HL-60/S4 (cell line): ENCODE measurements around the gene MECP2.

Source experiments
- in situ Hi-C: fragments of 300-500 bp; cut with MboI; formaldehyde crosslinking; loops from 2 replicates; pipeline ENCODE4 v1.14.3; 2022; ENCODE audit warnings: low sequenced_read_pairs

The MECP2 gene

DNA sequence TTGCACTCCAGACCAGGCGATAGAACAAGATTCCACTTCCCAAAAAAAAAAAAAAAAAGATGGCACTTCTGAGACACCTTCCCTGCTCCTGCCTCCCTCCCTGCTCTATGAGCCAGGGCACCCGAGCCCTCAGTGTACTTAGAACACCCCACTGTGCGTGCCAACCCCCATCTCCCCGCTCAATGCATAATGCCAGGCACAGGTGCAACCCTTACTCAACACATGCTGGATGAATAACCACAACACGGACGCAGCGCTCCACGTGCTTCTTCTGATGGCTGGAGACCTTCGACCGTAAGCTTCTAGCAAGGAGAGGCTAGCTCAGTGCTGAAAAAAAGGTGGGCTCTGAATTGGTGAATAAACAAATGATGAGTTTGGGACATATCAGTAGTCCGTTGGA is 57.9 kb downstream of the MECP2 start:
- in situ Hi-C loops: no loop called here

DNA sequence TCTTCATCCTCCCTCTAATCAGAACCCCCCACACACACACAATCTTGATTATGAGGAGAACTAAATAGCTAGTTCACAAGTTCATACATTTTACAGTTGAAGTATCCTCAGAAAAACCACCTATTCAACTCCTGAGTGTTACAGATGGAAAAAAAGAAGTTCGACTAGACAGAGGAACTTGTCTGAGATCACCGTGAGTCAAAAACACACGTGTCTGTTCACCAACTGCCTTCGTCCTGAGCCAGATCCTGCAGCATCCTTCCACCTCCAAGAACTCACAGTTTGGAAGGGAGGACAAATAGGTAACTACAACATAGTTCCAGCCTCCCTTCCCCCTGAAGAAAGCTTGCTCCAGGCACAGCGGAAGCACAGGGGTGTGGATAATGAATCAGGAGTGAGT is 58.9 kb downstream of the MECP2 start:
- in situ Hi-C loops: no loop called here

GRCh38 chrX:154037754-154038153 is 59.8 kb downstream of the MECP2 start:
- in situ Hi-C loops: no loop called here

GRCh38 chrX:154036513-154036912 is 61.0 kb downstream of the MECP2 start:
- in situ Hi-C loops: no loop called here

- in situ Hi-C loops: no loop called here
Observed at GRCh38 chrX:154033848-154034247, 63.7 kb downstream of the MECP2 start.

GRCh38 chrX:154032653-154033052 is 64.9 kb downstream of the MECP2 start:
- in situ Hi-C loops: no loop called here

DNA sequence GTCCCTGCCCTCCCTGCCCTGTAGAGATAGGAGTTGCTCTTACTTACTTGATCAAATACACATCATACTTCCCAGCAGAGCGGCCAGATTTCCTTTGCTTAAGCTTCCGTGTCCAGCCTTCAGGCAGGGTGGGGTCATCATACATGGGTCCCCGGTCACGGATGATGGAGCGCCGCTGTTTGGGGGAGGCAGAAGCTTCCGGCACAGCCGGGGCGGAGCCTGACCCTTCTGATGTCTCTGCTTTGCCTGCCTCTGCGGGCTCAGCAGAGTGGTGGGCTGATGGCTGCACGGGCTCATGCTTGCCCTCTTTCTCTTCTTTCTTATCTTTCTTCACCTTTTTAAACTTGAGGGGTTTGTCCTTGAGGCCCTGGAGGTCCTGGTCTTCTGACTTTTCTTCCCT is 65.4 kb downstream of the MECP2 start:
- in situ Hi-C loops: no loop called here

DNA sequence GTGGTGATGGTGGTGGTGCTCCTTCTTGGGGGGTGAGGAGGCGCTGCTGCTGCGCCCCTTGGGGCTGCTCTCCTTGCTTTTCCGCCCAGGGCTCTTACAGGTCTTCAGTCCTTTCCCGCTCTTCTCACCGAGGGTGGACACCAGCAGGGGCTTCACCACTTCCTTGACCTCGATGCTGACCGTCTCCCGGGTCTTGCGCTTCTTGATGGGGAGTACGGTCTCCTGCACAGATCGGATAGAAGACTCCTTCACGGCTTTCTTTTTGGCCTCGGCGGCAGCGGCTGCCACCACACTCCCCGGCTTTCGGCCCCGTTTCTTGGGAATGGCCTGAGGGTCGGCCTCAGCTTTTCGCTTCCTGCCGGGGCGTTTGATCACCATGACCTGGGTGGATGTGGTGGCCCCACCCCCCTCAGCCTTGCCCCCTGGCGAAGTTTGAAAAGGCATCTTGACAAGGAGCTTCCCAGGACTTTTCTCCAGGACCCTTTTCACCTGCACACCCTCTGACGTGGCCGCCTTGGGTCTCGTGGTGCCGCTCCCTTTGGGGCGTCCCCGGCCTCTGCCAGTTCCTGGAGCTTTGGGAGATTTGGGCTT is 66.7 kb downstream of the MECP2 start:
- in situ Hi-C loops: no loop called here

DNA sequence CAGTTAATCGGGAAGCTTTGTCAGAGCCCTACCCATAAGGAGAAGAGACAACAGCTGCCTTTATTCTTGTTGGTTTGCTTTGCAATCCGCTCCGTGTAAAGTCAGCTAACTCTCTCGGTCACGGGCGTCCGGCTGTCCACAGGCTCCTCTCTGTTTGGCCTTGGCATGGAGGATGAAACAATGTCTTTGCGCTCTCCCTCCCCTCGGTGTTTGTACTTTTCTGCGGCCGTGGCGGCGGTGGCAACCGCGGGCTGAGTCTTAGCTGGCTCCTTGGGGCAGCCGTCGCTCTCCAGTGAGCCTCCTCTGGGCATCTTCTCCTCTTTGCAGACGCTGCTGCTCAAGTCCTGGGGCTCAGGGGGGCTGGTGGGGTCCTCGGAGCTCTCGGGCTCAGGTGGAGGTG is 67.3 kb downstream of the MECP2 start:
- in situ Hi-C loops: no loop called here

GRCh38 chrX:154029439-154029838 is 68.1 kb downstream of the MECP2 start:
- in situ Hi-C loops: no loop called here

DNA sequence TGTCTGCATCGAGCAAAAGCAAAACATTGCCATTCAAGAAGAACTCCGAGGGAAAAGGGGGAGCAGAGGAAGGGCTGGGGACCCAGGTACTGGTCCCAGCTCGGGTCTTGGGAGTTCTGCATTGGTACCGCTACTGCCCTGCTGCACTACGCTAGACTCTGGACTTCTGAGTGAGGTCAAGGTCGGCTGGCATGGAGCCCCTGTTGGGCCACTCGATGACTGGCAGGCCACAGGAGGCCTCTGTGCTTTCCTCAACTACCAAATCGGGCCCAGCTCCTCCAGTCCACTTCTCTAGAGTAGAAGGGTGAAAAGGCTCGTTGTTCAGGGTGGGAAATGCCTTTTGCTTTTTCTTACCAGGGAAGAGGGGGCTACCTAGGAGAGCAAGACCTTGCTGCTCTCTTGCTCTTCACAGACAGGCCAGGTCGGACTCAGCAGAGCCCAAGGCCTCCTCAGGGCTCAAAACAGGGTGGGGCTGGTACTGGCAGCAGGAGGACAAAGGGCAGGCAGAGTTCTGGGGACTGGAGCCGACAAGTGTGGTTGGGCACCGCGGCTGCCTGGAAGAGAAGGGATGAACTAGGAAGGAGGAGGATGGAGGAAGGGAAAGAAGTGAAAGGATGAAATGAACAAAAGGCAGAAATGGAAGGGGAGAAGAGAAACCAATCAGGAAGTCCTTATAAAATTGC is 68.9 kb downstream of the MECP2 start:
- in situ Hi-C loops: no loop called here

- in situ Hi-C loops: no loop called here
Observed at GRCh38 chrX:154027986-154028385, 69.5 kb downstream of the MECP2 start.

GRCh38 chrX:154027022-154027402 is 70.5 kb downstream of the MECP2 start:
- in situ Hi-C loops: no loop called here

DNA sequence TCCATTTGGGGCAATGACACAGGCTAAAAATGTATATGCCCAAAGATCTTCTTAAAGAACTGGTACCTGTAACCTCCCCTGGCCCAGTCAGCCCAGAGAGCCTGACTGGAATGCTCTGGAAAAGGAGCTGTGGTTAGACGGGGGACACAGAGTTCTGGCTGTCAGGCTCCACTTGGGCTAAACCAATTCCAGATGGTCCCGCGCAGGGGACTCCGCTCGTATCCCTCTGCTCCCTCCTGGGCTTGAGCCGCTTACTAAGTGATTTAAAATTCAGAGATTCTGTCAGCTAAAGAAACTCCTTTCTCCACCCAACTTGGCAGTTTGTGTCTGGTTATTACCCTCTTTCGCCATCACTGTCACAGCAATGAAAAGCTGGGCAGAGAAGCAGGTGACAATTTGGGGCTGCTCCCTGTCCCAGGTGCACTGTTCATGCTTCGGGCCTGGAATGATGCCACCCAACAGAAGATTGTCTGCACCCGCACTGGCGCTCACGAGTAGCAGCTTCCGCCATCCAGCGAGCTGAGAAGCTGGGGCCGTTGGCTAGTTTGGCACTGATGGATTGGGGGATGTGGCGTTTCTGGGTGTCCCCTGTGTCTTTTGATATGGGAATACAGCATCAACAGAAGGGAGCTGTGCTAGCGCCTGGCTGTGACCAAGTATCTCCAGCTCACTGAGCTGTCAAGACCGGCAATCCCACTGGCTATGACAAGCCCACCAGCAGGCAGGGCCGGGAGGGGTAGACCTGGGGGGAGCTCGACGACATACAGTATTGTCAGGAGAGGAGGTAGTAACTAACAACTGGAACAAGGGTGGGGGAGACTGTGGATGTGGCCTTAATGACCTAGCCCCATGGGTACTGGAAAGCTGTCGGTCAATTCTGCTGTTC is 71.1 kb downstream of the MECP2 start:
- in situ Hi-C loops: no loop called here

DNA sequence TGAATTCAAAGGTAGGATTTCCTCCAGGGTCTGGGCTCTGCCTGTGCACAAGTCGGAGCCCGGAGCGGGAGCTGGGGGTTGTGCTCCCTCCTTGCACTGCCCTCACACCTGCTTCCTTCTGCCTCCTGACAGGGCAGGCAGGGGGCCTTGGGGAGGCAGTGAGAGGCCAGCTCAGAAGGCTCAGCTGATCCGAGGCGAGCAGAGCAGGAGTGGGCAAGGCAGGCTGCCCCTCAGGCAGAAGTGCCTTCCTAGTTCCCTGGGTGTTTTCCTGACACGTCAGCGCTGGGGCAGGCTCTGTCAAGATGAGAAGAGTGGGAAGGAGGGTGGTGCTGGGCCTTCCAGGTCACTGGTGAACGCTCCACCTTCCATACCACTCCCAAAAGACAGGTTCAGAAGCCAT is 72.3 kb downstream of the MECP2 start:
- in situ Hi-C loops: no loop called here

DNA sequence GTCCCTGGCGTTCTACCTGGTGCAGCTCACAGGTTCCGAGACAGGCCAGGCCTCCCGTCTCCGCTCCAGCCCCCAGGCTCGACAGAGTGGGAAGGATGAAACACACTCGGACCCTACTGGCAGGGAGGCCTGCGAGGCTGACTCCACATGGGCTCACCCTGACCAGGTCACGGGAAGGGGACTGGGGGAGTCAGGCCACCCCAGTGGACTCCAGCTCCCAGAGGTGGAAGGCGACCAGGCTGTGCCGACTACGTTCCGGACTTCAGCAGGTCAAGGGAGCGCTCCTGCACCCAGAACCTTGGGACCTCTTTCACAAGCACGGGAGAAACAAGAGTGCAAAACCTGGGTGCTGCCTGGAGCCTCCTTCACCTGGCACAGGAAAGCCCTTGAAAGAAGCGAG is 73.2 kb downstream of the MECP2 start:
- in situ Hi-C loops: no loop called here

- in situ Hi-C loops: no loop called here
Observed at GRCh38 chrX:154023276-154024000, 74.1 kb downstream of the MECP2 start.

GRCh38 chrX:154022108-154022507 is 75.4 kb downstream of the MECP2 start:
- in situ Hi-C loops: no loop called here

- in situ Hi-C loops: no loop called here
Observed at GRCh38 chrX:154021131-154021611, 76.3 kb downstream of the MECP2 start.

- in situ Hi-C loops: no loop called here
Observed at GRCh38 chrX:154020536-154021115, 76.9 kb downstream of the MECP2 start.
